SK-N-SH (cell line): ENCODE data around the gene TBC1D9B. TPM values are rescaled to one million over a fixed set of nuclear protein-coding genes. Genes with fewer than 3 reads are reported as not detected.

Experiments used
- CTCF ChIA-PET: fragments of 300-600, 350-600 bp; formaldehyde crosslinking; extraction: SDS; loops from one replicate; lab custom pipeline; 2021; lab: Yijun Ruan, JAX
- POLR2A ChIA-PET: fragments of 350-600 bp; sonication (Branson Sonifier 250); formaldehyde crosslinking; extraction: SDS; loops from one replicate; lab custom pipeline; 2020; ENCODE audit warnings: antibody characterized with exemption, inconsistent platforms; lab: Yijun Ruan, JAX
- DNase-seq: peaks from one replicate; pipeline ENCODE4 v3.0.0; 2012
- H2AFZ ChIP-seq: fragments of 200-600 bp; sonication (generic); 2 replicates; pipeline ENCODE4 v1.8.1; 2016; ENCODE audit warnings: antibody characterized with exemption, mild to moderate bottlenecking, low read depth
- H3F3A ChIP-seq: fragments of 200-600 bp; sonication (generic); replicated peaks from 2 replicates; pipeline ENCODE3; 2016; ENCODE audit warnings: antibody characterized with exemption, mild to moderate bottlenecking; ENCODE audit not compliant: insufficient read depth
- H3K27ac ChIP-seq, 2 experiments: fragments of 200-500 bp in 1 of 2; fragments of 200-600 bp in 1 of 2; sonication (Bioruptor generic) in 1 of 2; sonication (generic), shearing (Covaris generic) in 1 of 2; 2 replicates each; pipeline versions ENCODE4 v1.5.1 to v1.6.1; 2014 to 2016; ENCODE audit warnings: low read depth in 2 of 2, inconsistent platforms in 1 of 2, low read length in 1 of 2, mild to moderate bottlenecking in 1 of 2, mixed read lengths in 1 of 2
- H3K27me3 ChIP-seq: fragments of 200-600 bp; sonication (generic), shearing (Covaris generic); 2 replicates; pipeline ENCODE4 v1.6.1; 2016; ENCODE audit warnings: mixed run types; ENCODE audit not compliant: insufficient read depth
- H3K36me3 ChIP-seq, 2 experiments: fragments of 200-500 bp in 1 of 2; fragments of 200-600 bp in 1 of 2; sonication (Bioruptor generic) in 1 of 2; sonication (generic) in 1 of 2; replicated peaks in 1 of 2; 2 replicates each; pipeline versions ENCODE3 to v1.5.1; 2014 to 2016; ENCODE audit warnings: low read length in 1 of 2, mild to moderate bottlenecking in 1 of 2; ENCODE audit not compliant: insufficient read depth in 2 of 2, control insufficient read depth in 1 of 2
- H3K4me1 ChIP-seq, 2 experiments: fragments of 200-500 bp in 1 of 2; fragments of 200-600 bp in 1 of 2; sonication (Bioruptor generic) in 1 of 2; sonication (generic), shearing (Covaris generic) in 1 of 2; 2 replicates each; pipeline versions ENCODE4 v1.5.1 to v1.6.1; 2014 to 2016; ENCODE audit warnings: low read depth in 1 of 2, low read length in 1 of 2, mixed run types in 1 of 2; ENCODE audit not compliant: insufficient read depth in 2 of 2, control insufficient read depth in 1 of 2
- H3K4me2 ChIP-seq: fragments of 200-600 bp; sonication (generic), shearing (Covaris generic); 2 replicates; pipeline ENCODE4 v1.6.1; 2017; ENCODE audit warnings: mixed run types
- H3K4me3 ChIP-seq, 2 experiments: fragments of 200-500 bp in 1 of 2; fragments of 200-600 bp in 1 of 2; sonication (Bioruptor generic) in 1 of 2; sonication (generic), shearing (Covaris generic) in 1 of 2; 2 replicates each; pipeline versions ENCODE4 v1.5.1 to v1.8.1; 2014 to 2016; ENCODE audit warnings: low read depth in 2 of 2, inconsistent platforms in 1 of 2, low read length in 1 of 2, mild to moderate bottlenecking in 1 of 2, mixed read lengths in 1 of 2, moderate library complexity in 1 of 2
- H3K79me2 ChIP-seq: fragments of 200-600 bp; sonication (generic); 2 replicates; pipeline ENCODE4 v1.8.1; 2017; ENCODE audit warnings: mild to moderate bottlenecking; ENCODE audit not compliant: insufficient read depth
- H3K9ac ChIP-seq: fragments of 200-600 bp; sonication (generic); 2 replicates; pipeline ENCODE4 v1.6.1; 2017; ENCODE audit warnings: mixed run types
- H3K9me2 ChIP-seq: fragments of 200-600 bp; sonication (generic); 2 replicates; pipeline ENCODE4 v1.6.1; 2017; ENCODE audit warnings: mixed run types
- H3K9me3 ChIP-seq: fragments of 200-600 bp; sonication (generic); 2 replicates; pipeline ENCODE4 v1.6.1; 2017; ENCODE audit warnings: mixed run types, mild to moderate bottlenecking, moderate library complexity
- H4K20me1 ChIP-seq: fragments of 200-600 bp; sonication (generic); 2 replicates; pipeline ENCODE4 v1.6.1; 2017; ENCODE audit warnings: mild to moderate bottlenecking, mixed run types; ENCODE audit not compliant: insufficient read depth
- CHD2 ChIP-seq: fragments of 150-350 bp; IDR thresholded peaks from 2 replicates; pipeline ENCODE4 v1.6.1; 2018; ENCODE audit warnings: low read length; ENCODE audit not compliant: partially characterized antibody
- CTCF ChIP-seq: fragments of 200-600 bp; sonication (generic); IDR thresholded peaks from 2 replicates; pipeline ENCODE4 v1.6.1; 2017; ENCODE audit warnings: antibody characterized with exemption, mild to moderate bottlenecking, moderate library complexity
- FOSL2 ChIP-seq: IDR thresholded peaks from 2 replicates; pipeline ENCODE4 v1.4.0; 2012; ENCODE audit warnings: low read depth, mild to moderate bottlenecking, moderate library complexity, borderline replicate concordance
- FOXJ3 ChIP-seq: sonication (generic); formaldehyde crosslinking; IDR thresholded peaks from 2 replicates; pipeline ENCODE4 v1.5.1; 2020; ENCODE audit warnings: mild to moderate bottlenecking, missing genetic modification reagents
- FOXM1 ChIP-seq: IDR thresholded peaks from 2 replicates; pipeline ENCODE4 v1.4.0; 2012; ENCODE audit warnings: low read depth, mild to moderate bottlenecking
- IRF3 ChIP-seq: fragments of 150-350 bp; IDR thresholded peaks from 2 replicates; pipeline ENCODE4 v1.6.1; 2016; ENCODE audit warnings: mild to moderate bottlenecking, low read depth, low read length
- JUND ChIP-seq: IDR thresholded peaks from 2 replicates; pipeline ENCODE4 v1.4.0; 2012
- MEF2A ChIP-seq: IDR thresholded peaks from 2 replicates; pipeline ENCODE4 v1.4.0; 2012; ENCODE audit warnings: low read depth, borderline replicate concordance
- RCOR1 ChIP-seq: fragments of 150-350 bp; IDR thresholded peaks from 2 replicates; pipeline ENCODE4 v1.6.1; 2017; ENCODE audit warnings: antibody characterized with exemption, low read length
- SMC3 ChIP-seq: IDR thresholded peaks from 2 replicates; pipeline ENCODE4 v1.6.1; 2012; ENCODE audit warnings: low read depth, low read length, improper control_type of control experiment
- ZBTB33 ChIP-seq: IDR thresholded peaks from 2 replicates; pipeline ENCODE4 v1.4.0; 2012; ENCODE audit warnings: low read depth, borderline replicate concordance
- WGBS: methylation state at CpG from one replicate; pipeline ENCODE4 v1.1.6; 2017; ENCODE audit warnings: low lambda C conversion rate; 5-methylcytosine and 5-hydroxymethylcytosine counted together
- polyA plus RNA-seq, 3 experiments: library from polyadenylated mRNA; depleted of rRNA; stranded (reverse); fragments of >200 nt; gene quantifications; 2 replicates each; pipeline ENCODE4 v1.2.3, GENCODE V29; 2012
- TF ChIP-seq, protein P1 (sequence below): IDR thresholded peaks from 2 replicates; pipeline ENCODE4 v1.4.0; 2012; ENCODE audit warnings: low read depth

TBC1D9B gene
- polyA plus RNA-seq, 1 of the 3 experiments (the other 2 are of a cell fraction), result 75.6 TPM

DNA sequence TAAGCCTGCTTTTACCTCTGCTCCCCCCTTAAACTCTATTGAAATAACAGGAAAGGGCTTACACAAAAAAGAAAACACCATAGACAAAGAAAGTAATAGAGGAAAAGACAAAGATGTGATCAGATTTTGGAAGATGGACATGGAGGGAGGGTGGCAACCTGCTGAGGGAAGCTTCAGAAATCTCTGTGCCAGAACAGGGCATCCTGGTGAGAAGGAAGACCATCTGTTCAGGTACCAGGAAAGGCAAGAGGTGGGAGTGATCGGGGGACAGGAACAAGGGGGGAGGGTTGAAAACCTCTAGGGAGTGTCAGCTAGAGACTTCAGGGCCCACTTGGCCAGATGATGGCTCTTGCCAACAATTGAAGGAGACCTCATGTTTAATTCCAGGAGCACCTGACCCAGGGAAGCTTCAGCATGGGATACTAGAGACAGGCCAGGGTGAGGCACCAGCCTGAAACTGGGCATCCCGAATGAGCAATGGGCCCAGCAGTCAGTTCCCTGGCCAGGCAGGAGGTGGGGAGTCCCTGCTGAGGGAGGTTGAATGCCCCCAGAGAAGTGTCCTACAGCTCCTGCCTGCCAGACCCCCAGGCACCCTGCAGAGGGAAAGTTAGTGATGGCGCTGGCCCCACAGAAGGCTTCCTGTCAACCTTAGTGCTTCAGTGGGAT is 78.8 kb downstream of the TBC1D9B start:
- no peak overlapping the region for H3K27ac ChIP-seq
- H3K9ac ChIP-seq, result no peak overlapping the region
- peaks cover 76 to 90% of the 10 kb centered on the region in 2 experiments for H3K36me3 ChIP-seq
- peaks cover 0 to 3% of the 10 kb centered on the region in 2 experiments; a peak in 1 of 4 replicates for H3K4me1 ChIP-seq
- CTCF ChIA-PET, result interaction anchor here (0.8 kb wide), 1 partner anchor 66 kb away, joined by 3 read pairs; no protein-coding TSS in a partner anchor
- H3K9me2 ChIP-seq, result no peaks in the 10 kb centered on the region
- WGBS, result 96% methylated on average over 2 of the region's 3 CpGs
- H2AFZ ChIP-seq, result no peak overlapping the region
- peaks cover 63% of the 10 kb centered on the region for H3K79me2 ChIP-seq
- no peak overlapping the region for H3K4me2 ChIP-seq
- TF ChIP-seq MEF2A, result no peak
- no peak for TF ChIP-seq IRF3
- TF ChIP-seq, protein P1, sequence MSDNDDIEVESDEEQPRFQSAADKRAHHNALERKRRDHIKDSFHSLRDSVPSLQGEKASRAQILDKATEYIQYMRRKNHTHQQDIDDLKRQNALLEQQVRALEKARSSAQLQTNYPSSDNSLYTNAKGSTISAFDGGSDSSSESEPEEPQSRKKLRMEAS, result no peak
- no peak for TF ChIP-seq FOXM1
- TF ChIP-seq CHD2, result no peak
- TF ChIP-seq SMC3, result no peak
- no peak for TF ChIP-seq JUND
- peaks cover 75% of the 10 kb centered on the region for H4K20me1 ChIP-seq
- peaks cover 32% of the 10 kb centered on the region for H3F3A ChIP-seq
- POLR2A ChIA-PET, result interaction anchor here (0.6 kb wide), 1 partner anchor 214 kb away, joined by 4 read pairs; no protein-coding TSS in a partner anchor
- no peak overlapping the region for H3K4me3 ChIP-seq
- H3K9me3 ChIP-seq, result no peaks in the 10 kb centered on the region
- no peak for DNase-seq
- no peaks in the 10 kb centered on the region for H3K27me3 ChIP-seq

- POLR2A ChIA-PET, result no interaction called here
- H3K4me1 ChIP-seq, result peaks cover 4 to 5% of the 10 kb centered on the region in 2 experiments; a peak in 3 of 4 replicates
- H3K9me2 ChIP-seq, result no peaks in the 10 kb centered on the region
- WGBS, result 72% methylated on average over 9 of the region's 9 CpGs
- H3K27ac ChIP-seq, result 0 out of 4 replicates have a peak overlapping the region, but pooled peaks of 1 of the 2 experiments have one; percentile 15
- TF ChIP-seq FOSL2, result peak; percentile 27; the same call in 1 of the 2 replicates
- no peak for TF ChIP-seq ZBTB33
- no peak for TF ChIP-seq CTCF
- TF ChIP-seq RCOR1, result no peak
- no peak for TF ChIP-seq FOXJ3 (CRISPR knock-in tag)
- TF ChIP-seq, all 33 proteins: peak for 1
- Histone ChIP-seq H4K20me1 (peaks cover 81% of the 10 kb centered on the region), H3F3A (peaks cover 23% of the 10 kb centered on the region), H3K36me3 (peaks cover 72 to 90% of the 10 kb centered on the region in 2 experiments), H3K27me3 (no peaks in the 10 kb centered on the region), H3K4me3 (no peak overlapping the region), H3K9me3 (no peaks in the 10 kb centered on the region), H3K9ac (no peak overlapping the region), H3K79me2 (peaks cover 75% of the 10 kb centered on the region), H3K4me2 (0 out of 2 replicates have a peak overlapping the region, but pooled peaks have one; percentile 4), H2AFZ (no peak overlapping the region)
- CTCF ChIA-PET, result no interaction called here
- peak; percentile 12 for DNase-seq
Observed at GRCh38 chr5:179827680-179828079, 80.0 kb downstream of the TBC1D9B start.
